Nucleus accumbens (tissue), 56 donors: ENCODE results near the gene EEFSEC.

Experiments used
- DNase-seq, 56 donors: peaks; one replicate each; lab custom pipeline; 2025; lab: John Stamatoyannopoulos, UW

EEFSEC gene

DNA sequence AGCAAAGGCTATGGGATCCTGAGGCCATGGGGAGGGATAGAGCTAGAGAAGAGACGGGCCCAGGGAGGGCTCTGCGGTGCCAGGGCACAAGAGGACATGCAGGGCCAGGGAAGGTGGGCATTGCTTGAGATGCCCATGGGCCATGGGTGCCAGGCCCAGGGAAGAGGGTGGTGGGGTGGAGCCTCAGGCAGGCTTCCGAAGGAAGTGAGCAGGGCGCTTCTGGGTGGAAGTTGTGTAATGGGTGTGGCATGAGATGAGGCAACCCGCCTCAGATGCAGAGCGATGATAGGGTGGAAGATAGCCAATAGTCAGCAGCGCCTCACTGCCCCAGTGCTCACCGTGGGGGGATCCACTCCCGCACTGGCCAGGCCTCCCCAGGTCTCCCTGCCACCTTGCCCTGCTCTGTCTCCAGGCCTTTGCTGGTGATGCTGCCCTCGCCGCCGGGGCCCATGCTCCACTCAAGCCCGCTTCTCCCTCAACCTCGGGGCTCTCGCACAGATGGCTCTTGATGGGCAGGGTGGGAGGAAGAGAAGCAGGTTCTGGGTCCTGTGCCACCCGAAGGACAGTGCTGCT lies 262.0 kb downstream of the EEFSEC start:
- no peak for DNase-seq

DNA sequence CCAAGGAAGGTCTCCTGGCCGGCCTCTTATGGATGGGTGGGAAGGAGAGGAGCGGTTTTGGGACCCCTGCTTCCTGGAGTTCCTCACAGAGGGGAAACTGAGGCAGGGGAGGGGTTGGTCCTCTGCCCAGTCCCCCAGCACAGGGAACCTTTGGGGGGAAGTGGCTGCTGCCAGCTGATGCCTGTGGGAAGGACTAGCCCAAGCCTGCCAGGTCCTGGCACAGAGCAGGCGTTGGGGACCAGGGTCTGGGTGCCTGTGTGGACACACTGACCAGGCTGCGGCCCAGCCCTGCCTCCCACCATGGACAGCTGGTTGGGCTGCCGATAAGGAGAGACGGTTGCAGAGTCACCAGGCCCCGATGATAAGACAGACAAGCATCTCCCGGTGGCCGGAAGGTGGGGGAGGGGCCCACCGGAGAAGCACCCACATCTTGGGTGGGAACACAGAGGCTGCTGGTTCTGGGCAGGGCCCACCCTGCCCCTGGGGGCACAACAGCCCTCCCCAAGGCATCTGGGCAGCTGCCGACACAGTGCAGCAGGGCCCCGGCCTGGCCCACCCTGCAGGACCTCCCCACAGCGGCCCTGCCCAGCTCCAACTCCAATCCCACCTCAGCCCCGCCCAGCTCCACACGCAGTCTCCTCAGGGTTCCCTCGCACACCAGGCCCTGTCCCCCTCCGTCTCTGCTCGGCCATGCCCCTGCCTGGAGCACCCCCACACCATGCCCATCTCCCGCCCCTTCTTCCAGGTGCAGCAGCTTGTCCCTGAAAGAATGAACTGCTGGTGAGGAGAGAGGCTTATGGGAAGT lies 262.7 kb downstream of the EEFSEC start:
- no peak for DNase-seq

DNA sequence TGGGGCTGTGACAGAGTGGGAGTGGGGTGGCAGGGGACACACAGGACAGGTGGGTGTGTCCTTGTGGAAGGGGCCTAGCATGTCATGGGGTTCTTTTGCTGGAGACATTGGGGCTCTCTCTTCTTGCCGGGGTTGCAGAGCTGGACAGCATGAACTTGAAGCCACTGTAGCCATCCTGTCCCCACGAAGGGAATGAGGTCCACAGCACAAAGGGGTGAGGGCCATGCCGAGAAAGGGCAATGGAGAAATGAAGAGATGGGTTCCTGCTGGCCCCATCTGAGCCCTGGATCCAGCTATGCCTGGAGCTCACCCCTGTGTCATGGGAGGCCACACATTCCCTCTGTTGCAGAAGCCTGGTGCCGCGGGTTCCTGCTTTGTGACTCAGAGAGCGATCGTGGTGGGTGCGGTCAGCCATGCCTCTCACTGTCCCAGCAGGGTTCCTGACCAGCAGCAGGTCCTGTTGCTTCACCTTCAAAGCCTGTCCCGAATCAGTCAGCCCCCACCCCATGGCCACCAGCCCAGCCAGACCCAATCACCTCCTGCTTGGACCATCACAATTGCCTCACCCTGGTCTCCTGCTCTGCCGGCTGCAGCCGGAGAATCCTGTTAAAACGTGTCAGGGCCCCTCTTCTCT lies 263.4 kb downstream of the EEFSEC start:
- DNase-seq = no peak

DNA sequence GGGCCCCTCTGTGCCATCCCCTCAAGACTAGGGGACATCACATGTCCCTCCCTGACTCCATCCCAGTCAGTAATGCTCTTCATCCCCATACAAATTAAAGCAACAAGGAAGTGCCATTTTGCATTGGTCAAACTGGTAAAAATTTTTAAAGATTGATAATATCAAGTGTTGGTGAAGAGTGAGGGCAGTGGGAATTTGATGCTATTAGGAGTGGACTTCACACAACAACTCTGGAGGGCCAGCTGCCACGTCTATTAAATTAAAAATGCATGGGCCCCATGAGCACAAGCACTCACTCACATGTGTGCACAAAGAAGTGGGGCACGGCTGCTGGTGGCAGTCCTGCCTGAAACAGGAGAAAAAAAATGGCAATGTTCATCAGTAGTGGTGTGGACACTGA lies 265.6 kb downstream of the EEFSEC start:
- no peak for DNase-seq

DNA sequence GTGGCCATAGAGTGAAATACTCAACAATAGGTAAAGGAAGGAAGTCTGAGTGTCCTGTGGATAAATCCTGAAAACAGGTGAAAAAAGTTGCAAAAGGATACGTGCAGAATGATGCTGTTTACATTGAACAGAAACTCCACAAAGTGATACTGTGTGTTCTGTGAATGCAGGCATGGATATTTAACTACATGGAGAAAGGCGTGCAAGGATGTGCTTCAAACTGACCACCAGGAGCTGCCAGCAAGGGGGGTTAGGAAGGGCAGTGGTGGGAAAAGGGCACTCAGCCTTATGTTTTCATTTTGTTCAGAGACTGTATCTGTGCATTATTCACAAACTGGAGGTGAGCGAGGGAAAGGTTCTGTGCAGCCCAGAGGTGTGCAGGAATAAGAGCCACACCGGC lies 266.0 kb downstream of the EEFSEC start:
- no peak for DNase-seq

DNA sequence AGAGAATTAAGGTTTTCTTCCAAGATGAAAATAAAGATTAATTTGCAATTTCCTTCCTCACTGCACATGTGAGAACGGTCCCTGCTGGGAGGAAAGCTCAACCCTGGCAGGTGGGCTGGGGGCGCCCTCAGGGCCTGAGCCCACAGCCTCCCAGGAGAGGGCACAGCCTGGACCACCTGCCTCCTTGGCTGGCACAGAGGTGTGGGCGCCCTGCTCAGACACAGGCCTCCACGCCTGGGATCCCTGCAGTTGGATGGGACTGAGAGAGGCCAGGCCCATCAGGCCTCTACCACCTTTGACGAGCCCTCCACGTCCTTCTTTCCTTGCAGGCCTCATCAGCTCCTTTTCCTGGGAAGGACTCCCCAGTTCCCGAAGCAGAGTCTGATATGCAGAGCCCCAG lies 267.0 kb downstream of the EEFSEC start:
- DNase-seq = no peak

DNA sequence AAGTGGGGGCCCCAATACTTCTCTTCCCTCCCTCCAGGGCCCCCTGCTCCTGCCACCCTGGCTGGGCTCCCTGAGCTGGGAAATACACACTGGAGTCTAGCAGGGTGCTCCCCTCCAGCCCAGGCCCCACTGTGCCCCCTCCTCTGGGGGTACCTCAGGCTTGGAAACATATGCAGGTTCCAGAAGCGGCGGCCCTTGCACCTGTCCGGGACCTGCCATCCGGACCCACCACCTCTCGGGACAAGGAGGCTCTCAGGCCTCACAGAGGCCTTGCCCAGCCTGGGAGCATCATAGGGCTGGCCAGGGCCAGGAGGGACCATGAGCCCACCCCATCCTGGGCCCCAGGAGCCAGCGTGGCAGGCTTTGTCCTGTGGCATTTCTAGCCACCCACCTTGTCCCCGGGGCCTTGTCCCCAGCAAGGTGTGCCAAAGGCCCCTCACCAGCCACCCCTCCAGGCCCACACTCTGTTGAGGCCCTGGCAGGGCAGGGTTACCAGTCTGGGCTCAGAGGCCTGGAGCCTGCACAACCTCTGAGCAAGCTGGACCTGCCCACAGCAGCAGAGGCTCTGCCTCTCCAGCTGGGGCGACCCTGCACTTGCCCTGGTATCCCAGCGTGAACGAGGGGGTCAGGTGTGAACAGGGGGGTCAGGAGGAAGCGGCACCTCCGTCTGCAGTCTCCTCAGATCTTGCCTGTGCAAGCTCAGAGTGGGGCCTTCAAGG lies 267.6 kb downstream of the EEFSEC start:
- DNase-seq = no peak

DNA sequence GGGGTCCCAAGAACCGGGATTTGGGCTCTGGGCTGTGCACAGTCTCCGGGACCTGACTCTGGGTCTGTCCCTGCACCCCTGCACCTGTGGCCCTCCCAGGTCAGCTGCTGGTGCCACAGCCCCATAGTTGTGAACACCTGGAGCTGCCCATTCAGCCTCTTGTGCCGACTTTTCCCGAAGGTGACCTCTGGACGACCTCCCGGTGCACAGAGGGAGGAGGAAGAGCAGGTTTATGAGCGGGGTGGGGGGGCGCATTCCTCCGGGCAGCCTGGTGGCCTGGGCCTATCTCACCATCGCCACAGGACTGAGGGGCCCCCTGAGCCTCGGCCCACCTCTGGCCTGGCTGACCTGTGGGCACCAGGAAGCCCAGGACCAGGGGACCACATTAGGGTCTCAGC lies 268.2 kb downstream of the EEFSEC start:
- DNase-seq = no peak

DNA sequence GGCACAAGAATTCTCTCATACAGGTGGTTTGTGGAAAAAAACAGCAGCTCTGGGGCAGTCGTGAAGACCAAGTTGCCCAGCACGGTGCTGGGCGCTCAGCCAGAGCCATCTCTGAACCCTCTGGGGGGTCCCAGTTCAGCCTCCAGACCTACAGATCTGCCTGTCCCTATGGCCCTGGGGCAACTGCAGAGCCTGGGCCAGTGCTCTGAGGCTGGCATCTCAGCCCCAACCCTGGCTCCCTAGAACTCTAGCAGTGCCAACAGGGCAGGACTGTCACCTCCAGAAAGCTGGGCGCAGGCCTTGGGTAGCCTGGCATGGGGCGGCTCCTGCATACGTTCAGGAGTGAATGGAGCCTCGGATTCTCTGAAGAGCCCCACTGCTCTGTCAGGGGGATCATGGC lies 268.7 kb downstream of the EEFSEC start:
- no peak for DNase-seq

DNA sequence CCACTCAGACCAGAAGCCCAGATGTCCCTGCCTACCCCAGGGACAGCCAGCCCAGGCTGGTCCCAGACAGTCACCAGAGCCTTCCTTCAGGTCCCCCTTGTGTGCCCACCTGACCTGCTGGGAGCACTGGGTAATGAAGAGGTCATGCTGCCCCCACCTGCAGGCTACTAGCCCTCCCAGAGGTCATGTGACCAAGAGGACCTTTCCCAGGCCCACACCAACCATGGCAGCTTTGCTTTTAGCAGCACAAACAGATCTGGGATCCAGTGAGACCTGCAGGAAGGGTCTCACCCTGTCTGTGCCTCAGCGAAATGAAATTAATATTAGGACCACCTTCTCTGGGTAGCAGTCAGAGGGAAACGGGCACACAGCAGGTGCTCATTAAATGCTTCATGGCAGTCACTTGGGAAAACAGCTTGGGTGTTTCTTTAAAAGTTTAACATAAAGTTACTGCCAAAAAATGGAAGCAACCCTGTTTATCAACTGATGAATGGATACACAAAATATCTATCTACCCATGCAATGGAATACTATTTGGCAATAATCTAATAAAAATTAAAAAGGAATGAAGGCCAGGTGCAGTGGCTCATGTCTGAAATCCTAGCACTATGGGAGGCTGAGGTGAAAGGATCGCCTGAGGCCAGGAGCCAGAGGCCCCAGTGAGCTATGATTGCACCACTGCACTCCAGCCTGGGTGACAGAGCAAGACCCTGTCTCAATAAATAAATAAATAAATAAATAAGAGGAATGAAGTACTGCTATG lies 269.7 kb downstream of the EEFSEC start:
- DNase-seq = no peak

DNA sequence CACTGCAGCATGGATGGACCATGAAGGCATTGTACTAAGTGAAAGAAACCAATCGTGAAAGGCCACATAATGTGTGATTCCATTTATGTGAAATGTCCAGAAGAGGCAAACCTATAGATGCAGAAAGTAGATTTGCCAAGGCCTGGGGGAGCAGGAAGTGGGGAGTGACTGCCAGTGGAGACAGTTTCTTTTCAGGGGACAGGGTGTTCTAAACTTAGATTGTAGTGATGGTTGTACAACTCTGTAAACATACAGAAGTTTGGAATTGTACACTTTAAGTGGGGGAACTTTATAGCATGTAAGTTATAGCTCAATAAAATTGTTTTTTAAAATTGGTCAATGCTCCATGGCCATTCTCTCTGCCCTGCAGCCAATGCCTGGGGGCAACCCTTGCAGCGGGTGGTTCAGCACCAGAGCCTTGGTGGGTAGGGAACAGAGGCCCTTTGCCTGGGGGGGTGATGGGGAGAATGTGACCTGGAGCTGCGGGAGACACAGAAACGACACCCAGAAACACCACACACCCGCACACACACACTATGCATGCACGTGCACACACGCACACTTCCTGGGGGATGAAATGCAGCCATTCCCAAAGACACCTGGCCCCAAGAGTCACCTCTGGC lies 270.4 kb downstream of the EEFSEC start:
- DNase-seq = no peak

DNA sequence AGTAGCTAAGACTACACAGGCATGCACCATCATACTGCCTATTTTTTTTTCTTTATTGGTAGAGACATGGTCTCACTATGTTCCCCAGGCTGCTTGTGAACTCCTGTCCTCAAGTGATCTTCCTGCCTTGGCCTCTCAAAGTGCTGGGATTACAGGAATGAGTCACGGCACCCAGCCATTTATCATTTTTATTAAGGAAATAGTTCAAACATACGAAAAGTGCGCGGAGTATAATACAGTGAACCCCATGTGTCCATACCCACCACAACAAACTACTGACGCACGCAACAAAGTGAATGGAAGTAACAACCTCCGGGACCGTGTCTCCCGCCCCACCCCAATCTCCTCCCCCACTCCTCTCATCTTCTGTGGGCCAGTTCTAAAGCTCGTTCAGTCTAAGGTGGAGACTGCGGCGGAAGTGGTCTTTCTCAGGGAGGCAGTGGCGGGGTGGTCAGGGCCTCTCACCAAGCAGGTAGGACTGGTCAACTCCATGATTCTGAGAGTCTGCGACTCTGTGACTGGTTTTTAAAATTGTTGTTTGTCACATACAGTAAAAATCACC lies 271.3 kb downstream of the EEFSEC start:
- no peak for DNase-seq

DNA sequence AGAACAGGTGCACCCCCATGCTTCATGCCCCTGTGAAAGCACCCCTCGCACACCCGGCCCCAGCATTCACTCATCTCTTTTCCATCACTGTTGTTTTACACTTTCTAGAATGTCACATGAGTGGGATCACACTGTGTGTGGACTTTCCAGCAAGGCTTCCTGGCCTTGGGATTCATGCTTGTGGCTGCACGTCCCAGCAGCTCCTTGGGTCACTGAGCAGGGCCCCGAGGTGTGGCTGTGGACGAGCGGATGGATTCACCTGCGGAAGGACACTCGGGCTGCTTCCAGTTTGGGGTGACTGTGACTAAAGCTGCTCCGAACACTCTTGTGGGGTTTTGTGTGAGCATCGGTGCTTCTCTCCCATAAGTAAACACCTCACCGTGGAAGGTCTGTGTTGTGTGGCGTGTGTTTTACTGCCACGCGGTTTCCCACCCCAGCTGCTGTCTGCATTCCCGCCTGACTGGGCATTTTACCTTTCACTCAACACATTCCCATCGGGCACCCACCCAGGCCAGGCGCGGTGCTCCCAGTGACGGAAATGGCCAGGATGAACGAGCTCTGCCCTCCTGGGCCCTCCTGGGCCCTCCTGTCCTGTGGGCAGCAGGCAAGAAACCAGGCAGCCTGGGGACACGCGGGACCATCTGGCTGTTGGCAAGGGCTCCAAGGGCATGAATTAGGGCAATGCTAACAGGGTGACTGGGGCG lies 272.0 kb downstream of the EEFSEC start:
- DNase-seq = no peak

DNA sequence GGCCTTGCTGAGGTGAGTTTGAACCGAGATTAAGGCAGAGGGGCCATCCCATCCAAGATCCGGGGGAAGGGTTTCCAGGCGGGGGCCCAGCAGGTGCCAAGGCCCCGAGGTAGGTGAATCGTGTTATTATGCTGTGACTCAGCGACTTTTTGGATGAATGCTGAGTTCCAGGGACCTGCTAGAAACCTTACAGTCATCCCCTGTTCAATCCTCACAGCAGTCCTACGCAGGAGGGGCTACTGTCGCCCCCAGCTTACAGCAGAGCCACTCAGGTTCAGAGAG lies 272.5 kb downstream of the EEFSEC start:
- DNase-seq = no peak

DNA sequence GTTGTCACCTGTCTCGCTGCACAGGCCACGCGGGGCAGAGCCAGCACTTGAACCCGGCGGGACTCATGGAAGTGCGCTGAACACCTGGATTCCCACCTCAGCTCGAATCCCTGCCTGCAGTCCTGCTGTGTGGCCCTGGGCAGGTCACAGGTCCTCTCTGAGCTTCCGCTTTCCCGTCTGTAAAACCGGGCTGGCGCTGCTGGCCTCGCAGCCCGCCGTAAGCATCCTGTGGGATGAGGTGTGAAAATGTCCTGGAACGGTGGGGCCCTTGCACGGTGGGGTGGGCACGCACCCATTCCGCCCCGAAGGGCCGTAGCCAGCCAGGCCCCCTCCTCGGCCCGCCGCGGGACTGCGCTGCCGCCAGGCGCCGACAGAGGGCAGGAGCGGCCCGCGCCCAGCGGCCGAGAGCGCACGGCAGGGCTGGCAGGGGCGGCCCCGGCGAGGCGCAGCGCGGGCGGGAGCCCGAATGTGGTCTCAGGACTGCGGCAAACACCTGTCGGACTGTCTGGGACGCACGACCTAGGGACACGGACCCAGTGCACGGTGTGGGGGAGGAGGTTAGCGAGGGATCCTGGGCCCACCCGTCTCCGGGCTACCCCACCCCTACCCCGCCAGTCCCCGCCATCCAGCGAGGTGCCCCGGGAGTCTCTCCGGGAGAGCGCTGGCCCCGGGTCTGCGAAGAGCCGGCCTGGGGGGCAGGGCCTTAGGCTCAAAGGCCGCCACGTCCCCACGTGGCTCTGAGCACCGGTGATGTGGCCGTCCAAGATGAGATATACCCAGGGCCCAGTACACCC lies 273.0 kb downstream of the EEFSEC start:
- peak in 12 of 56 donors; percentile 6 to 50 (median 17) for DNase-seq

DNA sequence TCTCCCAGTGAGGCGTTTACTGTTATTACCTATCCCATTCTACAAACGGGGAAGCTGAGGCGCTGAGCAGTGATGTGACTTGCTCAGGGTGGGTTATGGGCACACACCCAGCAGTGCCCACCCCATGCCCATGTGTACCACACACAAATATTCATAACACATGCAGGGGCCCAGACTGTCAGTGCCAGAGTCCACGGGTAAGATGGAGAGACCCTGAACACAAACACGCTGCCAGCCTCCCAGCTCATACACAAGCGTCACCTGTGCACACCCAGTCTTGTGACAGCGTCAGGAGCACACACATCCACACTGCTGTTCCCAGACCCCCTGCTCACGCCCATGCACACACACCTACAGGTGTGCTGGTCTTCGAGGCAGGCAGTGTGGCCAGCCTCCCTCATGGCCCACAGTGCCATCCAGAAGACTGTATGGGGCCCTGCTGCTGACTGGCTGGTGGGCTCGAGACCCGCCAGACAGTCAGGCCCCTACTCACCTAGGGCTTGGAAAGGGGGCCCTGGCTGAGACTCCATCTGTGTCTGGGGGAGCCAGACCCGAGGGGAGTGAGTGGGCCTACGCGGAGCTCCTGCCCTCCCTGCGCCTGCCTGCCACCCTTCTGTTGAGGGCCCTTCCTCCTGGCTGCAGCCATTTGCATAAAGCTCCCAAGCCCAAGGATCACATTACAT lies 274.0 kb downstream of the EEFSEC start:
- no peak for DNase-seq

DNA sequence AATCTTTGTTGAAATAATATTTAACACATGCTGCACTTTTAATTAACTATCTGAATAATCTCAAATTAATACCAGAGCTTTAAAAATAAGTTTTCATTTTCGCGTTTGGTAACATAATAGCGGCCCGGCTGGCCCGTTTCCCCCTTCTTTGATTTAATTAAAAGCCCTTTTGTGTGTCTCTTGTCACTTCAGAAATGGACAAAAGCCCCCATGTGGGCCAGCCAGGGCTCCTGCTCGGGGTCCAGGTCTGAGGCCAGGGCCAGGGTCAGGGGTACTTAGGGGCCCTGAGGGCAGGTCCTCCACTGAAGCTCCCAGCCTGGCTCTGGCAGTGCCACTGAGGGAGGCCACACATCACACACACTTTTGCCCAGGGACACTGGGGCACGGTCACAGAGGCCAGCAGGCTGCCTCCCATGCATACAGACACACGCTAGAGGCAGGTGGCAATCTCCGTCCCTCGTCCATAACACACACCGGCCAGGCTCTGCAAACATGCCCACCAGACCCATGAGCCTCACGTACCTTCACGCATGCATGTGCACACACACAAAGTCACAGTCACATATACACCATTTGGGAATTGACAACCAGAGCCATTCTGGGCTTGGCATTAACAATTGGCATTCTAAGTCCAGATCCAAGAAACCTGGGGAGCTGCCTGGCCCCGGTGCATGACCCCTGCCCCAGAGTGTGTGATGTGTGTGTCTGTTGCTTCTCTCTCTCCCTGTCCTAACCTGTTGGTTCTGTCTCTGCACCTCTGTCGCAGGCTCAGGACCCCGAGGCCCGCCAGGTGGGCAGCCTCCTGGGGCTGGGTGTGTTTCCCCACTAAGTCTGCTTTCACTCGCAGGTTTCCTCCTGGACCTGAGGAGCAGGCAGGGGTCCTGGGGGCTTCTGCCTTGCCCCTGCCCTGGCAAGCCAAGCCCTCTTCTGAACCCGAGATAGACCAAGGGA lies 274.9 kb downstream of the EEFSEC start:
- no peak for DNase-seq
